Small intestine (tissue), 7 donors: Measurements from ENCODE around the gene PRKCA. TPM values are rescaled to one million over a fixed set of nuclear protein-coding genes. Genes with fewer than 3 reads are reported as not detected.

Source experiments
- DNase-seq, 2 donors: peaks; one replicate each; pipeline versions ENCODE4 v3.0.0 to v3.0.0-alpha.2; 2013
- FAIRE-seq: peaks from 2 replicates; lab custom pipeline; 2012; peaks lifted over from hg19 to GRCh38; lab: Jason Lieb, UNC
- H3K27ac ChIP-seq, 3 donors: one replicate each; pipeline ENCODE4 v1.5.1; 2013; ENCODE audit warnings: low read length in 2 of 3, mild to moderate bottlenecking in 2 of 3, control low read depth in 1 of 3, inconsistent platforms in 1 of 3, low read depth in 1 of 3, moderate library complexity in 1 of 3
- H3K27me3 ChIP-seq, 3 donors: one replicate each; pipeline ENCODE4 v1.6.1; 2013; ENCODE audit warnings: low read length in 3 of 3, inconsistent platforms in 1 of 3; ENCODE audit not compliant: control insufficient read depth in 3 of 3, insufficient read depth in 3 of 3
- H3K36me3 ChIP-seq, 3 donors: one replicate each; pipeline ENCODE4 v1.6.1; 2013; ENCODE audit warnings: low read length in 3 of 3, inconsistent platforms in 1 of 3, low read depth in 1 of 3, mild to moderate bottlenecking in 1 of 3, moderate library complexity in 1 of 3; ENCODE audit not compliant: control insufficient read depth in 3 of 3, insufficient read depth in 2 of 3
- H3K4me1 ChIP-seq, 3 donors: one replicate each; pipeline ENCODE4 v1.6.1; 2013; ENCODE audit warnings: low read length in 2 of 3, inconsistent platforms in 1 of 3, low read depth in 1 of 3, mild to moderate bottlenecking in 1 of 3, moderate library complexity in 1 of 3; ENCODE audit not compliant: control insufficient read depth in 3 of 3, insufficient read depth in 2 of 3
- H3K4me3 ChIP-seq, 3 donors: one replicate each; pipeline ENCODE4 v1.5.1; 2013; ENCODE audit warnings: low read length in 3 of 3, control low read depth in 1 of 3, inconsistent platforms in 1 of 3, low read depth in 1 of 3, mild to moderate bottlenecking in 1 of 3, moderate library complexity in 1 of 3
- H3K9me3 ChIP-seq, 2 donors: one replicate each; pipeline ENCODE4 v1.6.1; 2013; ENCODE audit warnings: low read depth in 1 of 2, low read length in 1 of 2; ENCODE audit not compliant: control insufficient read depth in 2 of 2, insufficient read depth in 1 of 2
- WGBS, 3 donors: extraction: QIAGEN DNeasy Blood & Tissue Kit; methylation state at CpG; one replicate each; pipeline ENCODE4 v1.1.7; 2013; 5-methylcytosine and 5-hydroxymethylcytosine counted together
- polyA plus RNA-seq, 4 donors: library from polyadenylated mRNA; stranded (reverse) in 3 of 4; unstranded in 1 of 4; fragments of 200-250 nt in 3 of 4; fragments of 120-200 nt in 1 of 4; gene quantifications; one replicate each; pipeline versions ENCODE4 v1.2.1 to v1.2.3, GENCODE V29; 2013
- donor health status: healthy with polysubstance abuse.
- donor health status: control.
- donor health status: control.
- donor health status: Bipolar disorder and iron deficiency.
- donor health status: healthy.

Gene PRKCA
- polyA plus RNA-seq, 4 donors = 11.3 to 26.6 (median 22.9) TPM

DNA sequence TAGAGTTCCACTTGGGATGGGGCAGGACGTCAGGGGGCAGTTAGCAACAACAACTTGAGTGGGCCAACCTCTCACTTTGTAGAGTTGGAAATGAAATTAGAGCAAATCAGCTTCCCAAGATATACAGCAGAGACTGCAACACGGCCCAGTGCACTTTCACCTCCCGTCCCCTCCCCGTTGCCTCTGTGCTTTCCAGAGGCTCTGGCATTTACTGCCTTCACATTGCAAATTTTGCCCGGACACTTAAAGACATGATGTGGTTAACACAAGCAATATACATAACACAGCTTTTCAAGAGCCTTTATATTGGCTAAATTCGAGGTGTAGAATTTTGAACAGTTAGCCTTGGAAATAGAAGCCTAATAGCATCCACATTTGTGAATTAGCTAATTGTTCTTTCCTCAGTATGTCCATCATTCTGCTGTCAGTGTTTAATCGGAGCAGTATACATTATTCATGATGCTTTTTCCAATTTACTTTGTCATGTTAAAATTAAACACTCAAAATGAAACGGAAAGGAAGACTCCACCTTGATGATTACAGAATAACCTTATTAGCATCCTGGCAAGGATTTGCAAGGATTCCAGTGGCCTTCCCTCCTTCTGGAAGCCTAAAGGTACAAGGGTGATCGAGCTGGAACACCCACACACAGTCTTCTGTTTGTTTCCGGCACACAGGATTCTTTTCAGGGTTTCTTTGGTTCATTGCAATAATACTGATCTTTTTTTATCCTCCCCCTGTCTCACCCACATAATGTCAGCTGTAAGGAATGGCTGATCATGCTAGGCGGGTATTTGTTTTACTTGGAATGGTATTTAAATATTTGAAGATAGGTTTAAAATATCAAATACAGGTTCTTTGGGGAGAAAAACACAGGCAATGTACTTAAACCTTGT, 341.6 kb downstream of the PRKCA start:
- DNase-seq = no peak
- FAIRE-seq = no peak
- Histone ChIP-seq H3K9me3 (no peaks in the 10 kb centered on the region), H3K4me3 (no peak overlapping the region), H3K27ac (no peak overlapping the region), H3K36me3 (peaks cover 0 to 26% (median 2%) of the 10 kb centered on the region in 3 donors), H3K4me1 (peaks cover 0 to 4% (median 0%) of the 10 kb centered on the region in 3 donors), H3K27me3 (no peaks in the 10 kb centered on the region)
- 68 to 78% (median 68%) methylated on average over 11 of the region's 11 CpGs for WGBS, 3 donors

DNA sequence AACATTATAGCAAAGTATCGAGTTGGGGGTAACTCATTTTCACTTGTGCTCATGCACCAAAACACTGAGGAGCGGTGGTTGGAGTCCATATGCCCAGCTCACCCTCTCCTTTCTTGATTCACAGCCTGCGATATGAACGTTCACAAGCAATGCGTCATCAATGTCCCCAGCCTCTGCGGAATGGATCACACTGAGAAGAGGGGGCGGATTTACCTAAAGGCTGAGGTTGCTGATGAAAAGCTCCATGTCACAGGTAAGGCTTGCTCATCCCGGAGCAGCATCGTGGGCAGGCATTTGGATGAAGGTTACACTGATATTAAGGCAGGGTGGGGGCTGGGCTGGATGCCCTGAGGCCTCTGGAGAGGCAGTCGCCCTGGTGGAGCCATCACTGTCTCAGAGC, 342.8 kb downstream of the PRKCA start:
- peaks cover 0 to 4% (median 0%) of the 10 kb centered on the region in 3 donors for H3K4me1 ChIP-seq
- no peaks in the 10 kb centered on the region for H3K27me3 ChIP-seq
- DNase-seq (no peak), FAIRE-seq (no peak)
- peaks cover 0 to 28% (median 2%) of the 10 kb centered on the region in 3 donors for H3K36me3 ChIP-seq
- H3K4me3 ChIP-seq = no peak overlapping the region
- 92 to 96% (median 94%) methylated on average over 10 of the region's 10 CpGs for WGBS, 3 donors
- H3K27ac ChIP-seq = no peak overlapping the region
- no peaks in the 10 kb centered on the region for H3K9me3 ChIP-seq

DNA sequence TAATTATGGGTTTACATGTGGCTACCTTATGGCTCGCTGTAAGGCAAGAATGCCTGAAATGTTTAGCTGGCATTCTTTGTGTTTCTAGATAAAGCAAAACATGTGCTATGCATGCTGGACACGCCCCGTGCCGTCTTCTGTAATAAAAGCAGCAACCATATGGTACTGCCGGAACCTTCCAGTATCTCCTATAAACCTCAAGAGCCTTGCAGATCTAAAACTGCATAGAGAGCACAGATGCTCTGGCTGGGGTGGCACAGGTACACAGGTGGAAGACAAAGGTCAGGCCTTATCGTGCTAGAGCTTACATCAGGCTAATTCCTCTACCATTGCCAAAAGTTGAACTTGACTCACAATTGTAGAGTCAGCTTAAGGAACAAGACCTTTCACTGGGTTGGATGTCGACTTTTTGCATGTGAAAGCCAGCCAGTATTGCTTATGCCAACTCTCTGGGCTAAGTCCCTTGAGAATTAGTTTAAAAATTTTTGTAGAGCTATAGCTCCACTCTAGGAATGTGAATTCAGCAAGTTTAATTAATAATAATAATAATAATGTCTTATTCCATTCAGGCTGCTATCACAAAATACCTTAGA, 345.1 kb downstream of the PRKCA start:
- peaks cover 0 to 4% (median 0%) of the 10 kb centered on the region in 3 donors for H3K4me1 ChIP-seq
- H3K9me3 ChIP-seq = no peaks in the 10 kb centered on the region
- FAIRE-seq (no peak), DNase-seq (peak; percentile 65 to 91)
- H3K27ac ChIP-seq = no peak overlapping the region
- 26 to 61% (median 45%) methylated on average over 7 of the region's 7 CpGs for WGBS, 3 donors
- H3K4me3 ChIP-seq = no peak overlapping the region
- peaks cover 0 to 30% (median 6%) of the 10 kb centered on the region in 3 donors for H3K36me3 ChIP-seq
- no peaks in the 10 kb centered on the region for H3K27me3 ChIP-seq

DNA sequence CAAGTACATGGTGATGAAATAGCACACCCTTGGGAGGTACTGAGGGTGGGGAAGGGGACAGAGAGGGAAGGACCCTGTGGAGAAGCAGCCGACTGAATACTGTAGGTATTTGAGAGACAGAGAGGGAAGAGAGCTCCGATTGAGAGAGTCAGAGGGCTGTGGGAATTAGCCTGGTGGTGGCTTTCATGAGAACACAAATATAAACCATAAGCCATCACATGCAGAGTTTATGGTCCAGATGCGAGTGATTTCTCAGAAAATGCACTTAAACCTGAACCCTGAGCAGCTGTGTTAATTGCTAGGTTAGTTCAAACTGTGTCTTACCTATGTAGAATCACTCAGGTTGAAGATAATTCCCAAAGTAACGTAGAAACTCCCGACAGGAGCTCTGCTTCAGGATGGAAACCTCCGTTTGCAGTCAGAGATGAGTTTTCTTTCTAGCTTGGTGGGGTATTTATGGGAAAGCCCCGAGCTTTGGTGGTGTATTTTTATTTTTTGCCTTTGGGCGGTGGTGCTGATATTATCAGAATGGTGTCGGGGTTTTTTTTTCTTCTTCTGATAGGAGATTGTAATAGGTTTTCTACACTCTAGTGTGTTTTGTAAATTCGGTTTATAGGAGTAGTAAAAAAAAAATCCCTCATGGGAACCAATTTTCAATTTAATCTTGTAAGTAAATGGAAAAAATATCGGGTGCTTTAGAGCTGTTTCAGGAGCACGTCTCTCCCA, 347.6 kb downstream of the PRKCA start:
- Histone ChIP-seq H3K36me3 (peaks cover 0 to 34% (median 6%) of the 10 kb centered on the region in 3 donors), H3K9me3 (no peaks in the 10 kb centered on the region), H3K4me1 (peaks cover 0 to 4% (median 0%) of the 10 kb centered on the region in 3 donors), H3K27ac (no peak overlapping the region), H3K4me3 (no peak overlapping the region), H3K27me3 (no peaks in the 10 kb centered on the region)
- no peak for FAIRE-seq
- peak in 1 of 2 donors; percentile 15 for DNase-seq
- WGBS, 3 donors = 80 to 89% (median 86%) methylated on average over 12 of the region's 12 CpGs

DNA sequence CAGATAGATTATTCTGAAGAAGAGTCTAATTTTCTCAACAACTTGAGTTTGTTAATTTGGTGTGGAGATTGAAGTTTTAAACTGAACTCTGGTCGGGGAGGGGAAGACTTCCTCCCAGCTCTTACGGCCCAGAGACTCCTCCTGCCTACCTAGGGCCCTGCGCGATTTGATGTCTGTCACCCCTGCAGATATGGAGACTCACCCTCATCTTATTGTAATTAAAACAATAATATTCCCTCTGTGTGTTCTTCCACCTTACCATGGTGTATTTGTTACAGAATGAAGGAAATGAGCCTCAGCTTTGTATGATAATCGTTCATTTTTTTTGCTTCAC, 348.1 kb downstream of the PRKCA start:
- Histone ChIP-seq H3K4me3 (no peak overlapping the region), H3K27ac (no peak overlapping the region), H3K4me1 (peaks cover 0 to 4% (median 0%) of the 10 kb centered on the region in 3 donors), H3K36me3 (peaks cover 0 to 30% (median 6%) of the 10 kb centered on the region in 3 donors), H3K27me3 (no peaks in the 10 kb centered on the region), H3K9me3 (no peaks in the 10 kb centered on the region)
- DNase-seq (no peak), FAIRE-seq (no peak)
- WGBS, 3 donors = 58 to 87% (median 59%) methylated on average over 5 of the region's 5 CpGs

DNA sequence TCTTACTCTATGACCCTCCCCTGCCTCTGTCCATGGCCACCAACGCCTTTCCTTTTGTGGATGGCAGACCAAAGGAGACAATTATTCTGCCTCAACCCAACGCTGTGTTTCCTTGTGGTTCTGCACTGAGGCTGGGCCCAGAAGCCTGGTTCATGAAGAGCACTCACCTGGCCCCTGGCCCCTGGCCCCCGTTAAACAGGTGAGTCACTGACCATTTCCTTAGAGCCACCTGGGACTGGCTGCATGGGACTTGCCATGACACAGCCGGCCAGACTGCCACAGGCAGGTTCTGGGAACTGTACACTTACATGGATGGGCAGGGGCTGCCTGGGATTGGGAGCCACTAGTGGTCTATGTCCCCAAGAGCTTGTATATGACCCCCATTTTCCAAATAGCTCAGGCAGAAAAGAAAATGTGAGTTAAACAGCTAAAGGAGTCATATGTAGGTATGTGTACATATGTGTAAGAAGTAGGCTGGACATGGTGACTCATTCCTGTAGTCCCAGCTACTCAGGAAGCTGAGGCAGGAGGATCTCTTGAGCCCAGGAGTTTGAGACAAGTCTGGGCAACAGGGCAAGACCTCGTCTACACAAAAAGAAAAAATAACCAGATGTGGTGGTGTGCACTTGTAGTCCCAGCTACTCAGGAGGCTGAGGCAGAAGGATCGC, 350.6 kb downstream of the PRKCA start:
- Histone ChIP-seq H3K4me1 (no peaks in the 10 kb centered on the region), H3K4me3 (no peak overlapping the region), H3K9me3 (no peaks in the 10 kb centered on the region), H3K27ac (no peak overlapping the region), H3K36me3 (peaks cover 0 to 23% (median 4%) of the 10 kb centered on the region in 3 donors), H3K27me3 (no peaks in the 10 kb centered on the region)
- no peak for DNase-seq
- FAIRE-seq = no peak
- WGBS, 3 donors = 89 to 90% (median 90%) methylated on average over 6 of the region's 6 CpGs

DNA sequence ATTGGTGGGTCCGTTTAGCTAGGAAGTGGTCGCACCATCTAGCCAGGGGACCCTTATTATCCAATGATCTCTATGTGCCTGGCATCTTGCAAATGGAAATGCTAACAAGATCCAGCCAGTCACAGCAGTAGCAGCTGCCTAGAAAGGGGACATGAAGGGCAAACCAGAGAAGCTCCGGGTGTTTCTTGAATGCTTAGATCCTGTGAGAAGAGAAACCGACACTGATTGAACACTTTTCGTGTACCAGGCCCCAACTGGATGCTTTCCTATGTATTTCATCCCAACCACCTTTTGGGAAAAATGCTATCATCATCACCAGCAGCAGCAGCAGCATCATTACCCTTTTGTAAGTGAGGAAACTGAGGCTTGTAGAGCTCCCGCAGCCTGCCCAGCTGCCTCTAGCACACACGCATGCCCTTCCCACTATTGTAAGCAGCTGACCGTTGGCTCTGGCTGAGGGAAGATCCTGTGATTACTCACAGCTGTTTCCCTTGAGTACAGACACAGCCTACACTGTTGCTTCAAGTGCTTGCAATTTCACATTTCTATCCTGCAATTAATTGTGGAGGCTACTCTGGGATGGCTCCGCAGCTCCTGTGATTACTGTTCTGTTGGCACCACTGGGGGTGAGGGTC, 351.8 kb downstream of the PRKCA start:
- no peak overlapping the region for H3K4me3 ChIP-seq
- WGBS, 3 donors = 65 to 78% (median 74%) methylated on average over 9 of the region's 9 CpGs
- FAIRE-seq (no peak), DNase-seq (no peak)
- no peaks in the 10 kb centered on the region for H3K27me3 ChIP-seq
- peaks cover 0 to 22% (median 4%) of the 10 kb centered on the region in 3 donors for H3K36me3 ChIP-seq
- no peak overlapping the region for H3K27ac ChIP-seq
- H3K9me3 ChIP-seq = no peaks in the 10 kb centered on the region
- H3K4me1 ChIP-seq = no peaks in the 10 kb centered on the region
